IPS-NIHi7 (cell line): ENCODE results near the gene CEBPZ.

Experiments
- DNase-seq: peaks from one replicate; pipeline ENCODE4 v3.0.0; 2012; ENCODE audit warnings: mixed read lengths; ENCODE audit errors: extremely low spot score

Gene CEBPZ

DNA sequence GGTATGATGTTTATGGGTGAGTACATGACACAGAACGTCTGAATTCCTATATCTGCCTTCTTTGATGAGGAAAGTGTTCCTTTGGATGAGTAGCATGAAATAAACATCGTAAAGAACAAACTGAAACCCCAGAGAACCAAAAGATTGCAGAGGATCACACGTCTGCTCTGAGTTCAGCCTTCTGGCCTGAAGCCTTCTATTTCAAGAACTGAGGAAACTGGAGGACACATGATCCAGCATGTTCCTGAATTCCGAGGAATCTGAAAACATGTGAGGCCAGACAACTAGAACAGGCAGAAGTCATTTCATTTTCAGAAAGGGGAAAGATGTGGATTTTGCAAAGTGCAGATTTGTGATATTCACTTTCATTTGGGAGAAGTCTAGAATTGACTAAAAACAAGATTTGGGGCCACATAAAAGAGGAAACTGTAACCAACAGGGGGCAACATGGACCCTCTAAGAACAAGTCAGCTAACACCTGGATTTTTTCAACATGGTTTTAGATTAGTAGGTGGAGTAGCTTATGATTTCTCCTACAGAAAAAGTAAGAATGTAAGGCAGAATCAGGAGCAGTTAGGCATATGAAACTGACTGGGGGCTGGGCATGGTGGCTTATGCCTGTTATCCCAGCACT lies 51.3 kb downstream of the CEBPZ start:
- peak; percentile 36 for DNase-seq

DNA sequence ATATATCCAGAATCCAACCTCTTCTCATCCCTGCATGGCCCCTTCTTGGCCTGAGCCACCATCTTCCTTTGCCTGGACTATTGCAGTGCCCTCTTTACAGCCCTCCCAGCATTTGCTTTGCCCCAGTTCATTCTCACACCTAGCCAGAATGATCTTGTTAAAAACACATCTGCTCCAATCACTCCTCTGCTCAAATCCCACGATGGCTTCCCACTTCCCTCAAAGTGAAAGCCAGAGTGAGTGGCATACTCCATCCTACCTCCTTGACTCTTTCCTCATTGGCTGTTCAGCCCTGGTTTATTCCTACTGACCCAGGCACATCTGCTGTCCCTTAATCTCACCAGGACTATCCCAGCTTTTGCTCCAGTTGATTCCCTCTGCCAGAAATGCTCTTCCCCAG lies 57.7 kb downstream of the CEBPZ start:
- no peak for DNase-seq

DNA sequence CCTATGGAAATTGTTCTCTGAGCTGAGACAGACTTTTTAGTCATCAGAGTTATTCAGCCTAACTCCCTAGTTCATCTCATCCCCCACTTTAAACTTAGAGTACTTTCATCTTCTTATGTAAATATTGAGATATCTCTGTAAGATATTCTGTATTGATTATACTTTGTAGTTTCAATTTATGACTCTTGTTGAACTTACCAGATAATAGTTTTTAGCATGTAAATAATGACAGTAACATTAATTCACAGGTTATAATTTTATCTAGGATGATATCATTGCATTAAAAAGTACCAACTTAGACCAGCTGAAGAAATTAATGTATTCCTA lies 59.8 kb downstream of the CEBPZ start:
- DNase-seq, result no peak

DNA sequence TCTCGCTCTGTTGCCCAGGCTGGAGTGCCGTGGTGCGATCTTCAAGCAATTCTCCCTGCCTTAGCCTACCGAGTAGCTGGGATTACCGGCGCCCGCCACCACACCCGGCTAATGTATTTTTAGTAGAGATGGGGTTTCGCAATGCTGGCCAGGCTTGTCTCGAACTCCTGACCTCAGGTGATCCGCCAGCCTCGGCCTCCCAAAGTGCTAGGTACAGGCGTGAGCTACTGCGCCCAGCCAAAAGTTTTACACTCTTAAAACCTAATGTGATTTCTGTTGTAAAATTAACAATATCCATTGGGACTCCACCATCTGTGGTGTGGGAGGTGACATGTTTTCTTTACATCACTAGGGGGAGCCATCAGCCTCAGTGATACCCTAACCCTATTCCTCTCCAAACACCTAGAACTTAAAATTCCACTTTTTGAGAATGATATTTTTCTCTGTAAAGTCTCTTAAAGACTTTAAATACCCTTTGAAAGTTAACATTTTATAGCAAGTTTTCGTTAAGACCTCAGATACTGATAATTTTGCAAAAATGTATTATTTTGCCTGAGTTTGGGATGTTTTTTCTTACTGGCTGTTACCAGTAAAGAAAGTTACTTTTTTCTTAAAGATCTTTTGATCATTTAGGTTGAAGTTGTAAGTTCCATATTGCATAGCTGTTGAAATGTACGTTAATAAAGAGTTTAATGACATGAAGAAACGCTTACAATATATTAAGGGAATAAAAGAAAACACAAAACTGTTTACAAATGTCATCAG lies 63.0 kb downstream of the CEBPZ start:
- DNase-seq, result peak; percentile 81

DNA sequence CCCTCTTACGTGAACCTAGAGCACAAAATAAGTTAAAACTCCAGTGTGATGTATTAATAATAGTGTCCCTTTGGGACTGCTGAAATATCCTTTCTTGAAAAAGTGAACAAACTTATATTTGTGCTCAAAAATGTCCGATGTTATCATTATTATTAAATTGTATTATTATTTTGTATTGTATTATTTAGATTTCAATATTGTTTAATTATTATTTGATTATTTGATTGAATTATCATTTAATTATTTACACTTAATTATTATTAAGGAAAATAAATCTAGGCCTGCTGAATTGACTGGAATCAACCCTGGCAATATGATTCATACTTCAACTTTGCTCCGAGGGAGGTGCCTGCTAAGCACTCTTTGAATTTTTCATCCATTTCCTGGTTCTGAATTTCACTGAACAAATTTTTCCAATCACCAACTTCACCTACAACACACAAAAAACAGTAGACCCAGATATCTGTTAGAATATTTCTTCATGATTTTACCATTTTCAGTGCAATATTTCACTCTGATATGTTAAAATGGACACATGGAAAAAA lies 63.7 kb downstream of the CEBPZ start:
- no peak for DNase-seq

DNA sequence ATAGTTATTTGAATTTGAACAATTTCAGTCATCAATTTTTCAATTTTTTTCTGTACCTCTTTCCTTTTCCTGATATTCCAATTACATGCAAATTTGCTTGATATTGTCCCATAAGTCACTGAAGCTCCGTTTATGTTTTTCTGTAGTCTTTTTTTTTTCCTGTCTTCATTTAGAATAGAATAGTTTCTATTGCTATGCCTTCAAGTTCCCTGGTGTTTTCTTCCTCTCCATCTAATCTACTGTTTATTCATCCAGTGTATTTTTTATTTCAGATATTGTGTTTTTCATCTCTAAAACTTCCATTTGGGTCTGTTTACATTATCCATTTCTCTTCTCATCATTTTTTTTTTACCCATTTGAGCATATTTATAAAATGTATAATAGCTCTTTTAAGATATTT lies 66.6 kb downstream of the CEBPZ start:
- DNase-seq, result no peak

DNA sequence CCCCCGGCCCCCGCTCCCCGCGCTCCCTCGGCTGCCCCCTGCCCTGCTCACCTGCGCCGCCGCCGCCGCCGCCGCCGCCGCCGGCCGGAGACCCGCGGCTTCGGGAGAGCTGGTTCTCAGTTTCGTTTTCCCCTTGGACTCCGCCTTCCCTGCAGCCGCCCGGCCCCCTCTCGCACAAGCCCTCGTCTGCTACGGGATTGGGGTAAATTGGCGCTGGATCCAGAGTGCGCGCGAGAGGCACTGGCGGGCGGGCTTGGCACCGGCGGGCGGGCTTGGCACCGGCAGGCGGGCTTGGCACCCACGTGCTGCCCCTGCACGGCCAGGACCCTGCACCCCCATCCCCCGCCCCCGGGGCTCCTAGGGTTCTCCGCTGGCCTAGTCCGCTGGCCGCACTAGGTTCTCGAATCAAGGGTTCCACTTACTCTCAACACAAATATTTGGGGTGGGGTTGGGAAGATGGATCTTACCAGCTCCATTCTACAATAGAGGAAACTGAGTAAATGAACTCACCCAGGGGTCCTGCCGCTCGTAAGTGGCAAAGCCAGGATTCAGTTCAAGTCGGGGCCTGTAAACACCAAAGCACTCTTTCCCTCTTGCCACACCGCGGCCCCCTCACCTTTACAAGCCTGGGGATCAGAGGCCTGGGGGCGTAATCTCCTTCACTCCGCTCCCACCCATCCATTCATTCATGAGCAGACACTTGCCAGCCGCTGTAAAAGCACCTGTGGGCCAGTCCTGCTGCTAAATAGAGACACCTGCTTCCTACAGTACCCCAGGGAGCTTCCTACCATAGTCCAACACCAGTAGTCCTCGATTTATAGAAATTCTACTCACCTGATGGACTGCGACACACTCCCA lies 74.3 kb downstream of the CEBPZ start, which contains the start of gene EIF2AK2:
TSS of gene EIF2AK2 (minus strand) at position 124 of the 858 bp plus-strand sequence. CDS start 9,174 bp downstream, outside the sequence.
- DNase-seq, result peak; percentile 97

DNA sequence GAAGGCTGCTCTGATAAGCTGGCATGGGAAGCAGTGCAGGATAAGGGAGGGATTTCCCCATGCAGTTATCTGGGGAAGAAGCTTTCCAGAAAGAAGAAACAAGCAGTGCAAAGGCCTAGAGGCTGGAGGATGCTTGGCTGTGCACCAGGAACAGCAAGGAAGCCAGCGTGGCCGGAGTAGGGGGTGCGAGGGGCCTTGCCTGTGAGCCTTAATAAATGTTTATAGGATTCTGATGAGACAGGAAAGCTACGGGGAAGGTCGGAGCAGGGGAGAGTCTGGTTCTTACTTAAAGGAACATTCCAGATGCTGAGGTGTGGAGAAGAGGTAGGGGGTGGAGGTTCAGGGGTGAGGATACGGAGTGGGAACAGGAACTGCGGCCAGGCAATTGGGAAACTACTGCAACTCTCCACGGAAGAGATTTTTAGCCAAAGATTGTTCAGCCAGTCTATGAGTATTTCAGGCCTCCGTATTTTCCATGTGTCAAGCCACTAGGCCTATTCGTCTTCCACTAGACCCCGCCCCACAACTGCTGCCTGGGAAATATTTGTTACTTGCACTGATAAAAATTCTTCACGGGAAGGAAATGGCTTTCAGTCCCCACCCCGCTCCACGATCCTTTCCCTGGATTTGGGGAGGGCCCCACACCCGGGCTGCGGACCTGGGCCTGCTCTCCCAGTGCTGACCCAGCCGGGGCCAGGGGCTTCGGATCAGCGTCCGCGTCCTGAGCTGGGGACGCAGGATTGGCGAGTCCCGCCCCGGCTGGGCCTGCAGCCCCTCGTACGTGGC lies 75.1 kb downstream of the CEBPZ start:
- peak; percentile 37 for DNase-seq

DNA sequence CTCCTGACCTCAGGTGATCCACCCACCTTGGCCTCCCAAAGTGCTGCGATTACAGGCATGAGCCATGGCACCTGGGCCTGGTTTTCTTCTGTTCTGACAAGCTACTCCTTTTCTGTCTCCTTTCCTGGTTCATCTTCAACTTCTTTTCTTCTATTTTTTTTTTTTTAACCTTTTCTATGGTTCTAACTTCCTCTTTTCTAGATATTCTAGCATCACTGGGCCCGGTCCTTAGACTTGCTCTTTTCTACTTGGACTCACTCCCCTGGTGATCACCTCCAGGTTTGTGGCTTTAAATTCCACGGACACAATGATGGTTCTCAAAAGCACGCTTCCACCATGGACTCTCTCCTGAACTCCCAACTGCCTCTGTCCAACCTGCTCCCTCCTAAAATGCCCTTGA lies 76.6 kb downstream of the CEBPZ start:
- DNase-seq, result no peak

DNA sequence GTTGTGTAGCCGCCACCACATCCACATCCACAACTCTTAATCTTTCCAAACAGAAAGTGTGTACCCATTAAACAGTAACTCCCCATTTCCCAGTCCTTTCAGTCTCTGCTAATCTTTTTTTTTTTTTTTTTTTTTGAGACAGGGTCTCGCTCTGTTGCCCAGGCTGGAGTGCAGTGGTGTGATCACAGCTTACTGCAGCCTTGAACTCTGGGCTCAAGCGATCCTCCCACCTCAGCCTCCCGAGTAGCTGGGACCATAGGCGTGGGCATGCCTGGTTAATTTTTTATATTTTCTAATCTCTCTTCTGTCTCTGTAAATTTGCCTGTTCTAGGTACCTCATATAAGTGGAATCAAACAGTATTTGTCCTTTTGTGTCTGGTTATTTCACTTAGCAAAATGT lies 78.2 kb downstream of the CEBPZ start:
- no peak for DNase-seq
